ENCODE data around the gene RSPH10B2. TPM values are rescaled to one million over a fixed set of nuclear protein-coding genes. Genes with fewer than 3 reads are reported as not detected.
"Not testable (repeated sequence)": the region's sequence is repeated elsewhere in the genome, so short reads cannot be mapped to it uniquely, and the experiment has no call there.

RSPH10B2 gene
- total RNA-seq, 1 experiment from 2014 or later: 0.33 TPM

DNA sequence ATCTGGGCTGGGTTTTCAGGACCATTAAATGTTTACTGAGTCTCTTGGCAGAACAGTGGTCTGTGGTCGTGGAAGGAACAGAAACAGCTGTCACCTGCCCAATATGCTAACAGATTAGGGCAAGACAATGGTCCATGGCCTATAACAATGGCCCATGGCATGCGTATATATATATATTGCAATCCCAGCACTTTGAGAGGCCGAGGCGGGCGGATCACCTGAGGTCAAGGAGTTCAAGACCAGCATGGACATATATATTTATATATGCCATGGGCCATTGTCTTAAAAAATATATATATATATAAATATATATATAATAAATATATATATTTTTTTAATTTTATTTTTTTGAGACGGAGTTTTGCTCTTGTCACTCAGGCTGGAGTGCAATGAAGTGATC, 27.7 kb downstream of the RSPH10B2 start:
- H3K9me3 ChIP-seq (ENCODE audit: control insufficient read depth, low read depth, low read length): not testable (repeated sequence)

DNA sequence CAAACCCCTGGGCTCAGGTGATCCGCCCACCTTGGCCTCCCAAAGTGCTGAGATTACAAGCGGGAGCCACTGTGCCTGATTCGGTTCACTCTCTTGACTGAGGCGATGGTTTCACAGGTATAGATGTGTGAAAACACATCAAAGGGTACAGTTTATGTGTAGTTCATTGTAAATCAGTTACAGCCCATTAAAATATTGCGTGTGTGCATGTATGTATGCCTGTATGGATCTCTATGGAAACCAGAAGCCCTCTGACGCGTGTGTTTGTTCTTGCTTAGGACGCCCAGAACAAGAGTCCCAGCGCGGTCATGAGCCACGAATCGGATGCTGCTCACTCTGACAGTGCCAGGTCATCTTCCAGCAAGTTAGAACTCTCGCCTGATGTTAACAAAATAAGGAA, 35.5 kb downstream of the RSPH10B2 start:
- not testable (repeated sequence) for H4K20me1 ChIP-seq (ENCODE audit: control insufficient read depth, insufficient read depth, insufficient read length); H3K14ac ChIP-seq (ENCODE audit: insufficient read depth, low read length); H2AFZ ChIP-seq (ENCODE audit: low read length); H3K56ac ChIP-seq (ENCODE audit: insufficient read length, low read depth, low read length); H3K27ac ChIP-seq (ENCODE audit: insufficient read length, low read depth, low read length); DNase-seq; H3K9me3 ChIP-seq (ENCODE audit: control insufficient read depth, low read depth, low read length); H2AK5ac ChIP-seq (ENCODE audit: insufficient read length, low read length); H2BK12ac ChIP-seq (ENCODE audit: insufficient read length, low read depth, low read length); H3K27me3 Mint-ChIP-seq (ENCODE audit: low read depth); H3T11ph ChIP-seq (ENCODE audit: low read length); H3K4me1 ChIP-seq (ENCODE audit: insufficient read depth, low read length); H2BK120ac ChIP-seq (ENCODE audit: low read depth, low read length, poor library complexity, severe bottlenecking); H3K9ac ChIP-seq (ENCODE audit: extremely low read depth, insufficient read length, low read length); H3K79me1 ChIP-seq (ENCODE audit: insufficient read depth, low read depth, low read length, poor library complexity, severe bottlenecking); H3K9me3 Mint-ChIP-seq; H3K4me3 Mint-ChIP-seq; H4K8ac ChIP-seq (replicated peaks; ENCODE audit: insufficient read length, low read depth, low read length); H3K79me2 ChIP-seq (ENCODE audit: insufficient read depth, low read length); H2BK15ac ChIP-seq (ENCODE audit: low read depth, low read length); H3K23me2 ChIP-seq (ENCODE audit: insufficient read length, low read depth, low read length, poor library complexity, severe bottlenecking); H4K5ac ChIP-seq (ENCODE audit: insufficient read length, low read depth, low read length); H3K4me1 Mint-ChIP-seq; H3K23ac ChIP-seq (ENCODE audit: insufficient read length, low read depth, low read length); H3K36me3 Mint-ChIP-seq (ENCODE audit: insufficient read depth in 1 of 3, low read depth in 3 of 3); H3K27me3 ChIP-seq (ENCODE audit: insufficient read depth, low read length); H3K4me2 ChIP-seq (ENCODE audit: insufficient read depth, insufficient read length, low read length); H3K18ac ChIP-seq (ENCODE audit: insufficient read length, low read depth, low read length); H3K27ac Mint-ChIP-seq; H4K91ac ChIP-seq (ENCODE audit: insufficient read length, low read depth, low read length); H2BK5ac ChIP-seq (ENCODE audit: insufficient read length, low read length); H3K4ac ChIP-seq (ENCODE audit: low read depth, low read length); H2BK20ac ChIP-seq (ENCODE audit: low read depth, low read length, poor library complexity, severe bottlenecking)
- WGBS (ENCODE audit: extremely low coverage, insufficient read length, low lambda C conversion rate): no CpG with 5 or more reads among the region's 13 CpGs

More for the DNA sequence above, 27.7 kb downstream of the RSPH10B2 start:
- H3K4me2 ChIP-seq (ENCODE audit: insufficient read depth, insufficient read length, low read length); H3K23ac ChIP-seq (ENCODE audit: insufficient read length, low read depth, low read length); H3T11ph ChIP-seq (ENCODE audit: low read length); H3K79me2 ChIP-seq (ENCODE audit: insufficient read depth, low read length); H3K36me3 Mint-ChIP-seq (ENCODE audit: insufficient read depth in 1 of 3, low read depth in 3 of 3); H3K4ac ChIP-seq (ENCODE audit: low read depth, low read length); H2AFZ ChIP-seq (ENCODE audit: low read length); H3K4me1 Mint-ChIP-seq; H2BK20ac ChIP-seq (ENCODE audit: low read depth, low read length, poor library complexity, severe bottlenecking); DNase-seq; H2BK15ac ChIP-seq (ENCODE audit: low read depth, low read length); H2BK12ac ChIP-seq (ENCODE audit: insufficient read length, low read depth, low read length); H4K8ac ChIP-seq (replicated peaks; ENCODE audit: insufficient read length, low read depth, low read length); H3K27ac Mint-ChIP-seq; H3K14ac ChIP-seq (ENCODE audit: insufficient read depth, low read length); H3K27ac ChIP-seq (ENCODE audit: insufficient read length, low read depth, low read length); H3K23me2 ChIP-seq (ENCODE audit: insufficient read length, low read depth, low read length, poor library complexity, severe bottlenecking); H2BK120ac ChIP-seq (ENCODE audit: low read depth, low read length, poor library complexity, severe bottlenecking); H3K9me3 Mint-ChIP-seq; H3K56ac ChIP-seq (ENCODE audit: insufficient read length, low read depth, low read length); H3K4me3 Mint-ChIP-seq; H3K27me3 Mint-ChIP-seq (ENCODE audit: low read depth); H3K9ac ChIP-seq (ENCODE audit: extremely low read depth, insufficient read length, low read length); H3K27me3 ChIP-seq (ENCODE audit: insufficient read depth, low read length); H4K5ac ChIP-seq (ENCODE audit: insufficient read length, low read depth, low read length); H2AK5ac ChIP-seq (ENCODE audit: insufficient read length, low read length); H4K20me1 ChIP-seq (ENCODE audit: control insufficient read depth, insufficient read depth, insufficient read length); H3K79me1 ChIP-seq (ENCODE audit: insufficient read depth, low read depth, low read length, poor library complexity, severe bottlenecking); H4K91ac ChIP-seq (ENCODE audit: insufficient read length, low read depth, low read length); H2BK5ac ChIP-seq (ENCODE audit: insufficient read length, low read length); H3K4me1 ChIP-seq (ENCODE audit: insufficient read depth, low read length); H3K18ac ChIP-seq (ENCODE audit: insufficient read length, low read depth, low read length): not testable (repeated sequence)
- WGBS (ENCODE audit: extremely low coverage, insufficient read length, low lambda C conversion rate): no CpG with 5 or more reads among the region's 6 CpGs

All from H9 (cell line).